Peyer's patch (tissue), 4 donors: ENCODE results near the gene ANKRD33. TPM values are rescaled to one million over a fixed set of nuclear protein-coding genes. Genes with fewer than 3 reads are reported as not detected.
A peak's percentile ranks its signal among the peaks of the same experiment; 100 is the strongest.

Experiments
- DNase-seq, 3 donors: peaks; one replicate each; pipeline ENCODE4 v3.0.0-alpha.2; 2017 to 2019
- H3K27ac ChIP-seq, 4 donors: fragments of 200-600 bp; sonication (generic); one replicate each; pipeline ENCODE4 v1.5.1; 2016 to 2019
- H3K27me3 ChIP-seq, 2 donors: fragments of 200-600 bp; sonication (generic); one replicate each; pipeline ENCODE4 v1.5.1; 2019
- H3K36me3 ChIP-seq, 3 donors: fragments of 200-600 bp; sonication (generic); one replicate each; pipeline ENCODE4 v1.5.1; 2016 to 2019
- H3K4me1 ChIP-seq, 4 donors: fragments of 200-600 bp; sonication (generic); one replicate each; pipeline ENCODE4 v1.5.1; 2016 to 2019
- H3K4me3 ChIP-seq, 4 donors: fragments of 200-600 bp; sonication (generic); 1 replicate in 3 of 4; 2 replicates in 1 of 4; pipeline ENCODE4 v1.5.1; 2016 to 2019; ENCODE audit warnings: mild to moderate bottlenecking in 1 of 4
- H3K9me3 ChIP-seq, 4 donors: fragments of 200-600 bp; sonication (generic); one replicate each; pipeline ENCODE4 v1.5.1; 2016 to 2019; ENCODE audit warnings: mild to moderate bottlenecking in 1 of 4
- CTCF ChIP-seq, 6 experiments: fragments of 450-650 bp in 4 of 6; fragments of 200-600 bp in 2 of 6; sonication (generic) in 1 of 6; IDR thresholded peaks; one replicate each; pipeline ENCODE4 v1.5.1; 2017 to 2019; ENCODE audit warnings: antibody characterized with exemption in 6 of 6, mild to moderate bottlenecking in 3 of 6, moderate library complexity in 1 of 6
- POLR2A ChIP-seq, 2 donors: fragments of 450-650 bp; IDR thresholded peaks; one replicate each; pipeline ENCODE4 v1.5.1; 2017; ENCODE audit warnings: antibody characterized with exemption in 2 of 2, mild to moderate bottlenecking in 2 of 2, moderate library complexity in 2 of 2
- total RNA-seq, 4 donors: library from RNA; depleted of rRNA; stranded (reverse); fragments of >200 nt; gene quantifications; one replicate each; pipeline ENCODE4 v1.1.0, GENCODE V29; 2016

Gene ANKRD33
- total RNA-seq, 4 donors from 2014 or later: not detected

- peaks cover 0 to 26% (median 9%) of the 10 kb centered on the region in 4 donors for H3K4me1 ChIP-seq
- no peaks in the 10 kb centered on the region for H3K36me3 ChIP-seq
- H3K27ac ChIP-seq: no peak overlapping the region
- peaks cover 0 to 13% of the 10 kb centered on the region in 2 donors for H3K27me3 ChIP-seq
- no peak for DNase-seq
- peak overlapping the region; percentile 8 to 30 (median 28) for H3K4me3 ChIP-seq
- H3K9me3 ChIP-seq: no peaks in the 10 kb centered on the region
- no peak for TF ChIP-seq CTCF (IDR thresholded peaks at IDR 0.05)
- TF ChIP-seq POLR2A (IDR thresholded peaks at IDR 0.05): no peak
Observed at GRCh38 chr12:51863933-51864832, 23.7 kb upstream of the ANKRD33 start.

GRCh38 chr12:51864833-51865670, 22.9 kb upstream of the ANKRD33 start:
- Histone ChIP-seq H3K27ac (no peak overlapping the region), H3K9me3 (no peaks in the 10 kb centered on the region), H3K4me1 (peaks cover 0 to 27% (median 10%) of the 10 kb centered on the region in 4 donors), H3K36me3 (no peaks in the 10 kb centered on the region), H3K4me3 (no peak overlapping the region), H3K27me3 (peaks cover 0 to 18% of the 10 kb centered on the region in 2 donors)
- TF ChIP-seq CTCF (IDR thresholded peaks at IDR 0.05) (no peak), POLR2A (IDR thresholded peaks at IDR 0.05) (no peak)
- DNase-seq: no peak

GRCh38 chr12:51865757-51866270, 22.1 kb upstream of the ANKRD33 start:
- DNase-seq: no peak
- TF ChIP-seq POLR2A (IDR thresholded peaks at IDR 0.05) (no peak), CTCF (IDR thresholded peaks at IDR 0.05) (no peak)
- H3K9me3 ChIP-seq: no peaks in the 10 kb centered on the region
- H3K36me3 ChIP-seq: no peaks in the 10 kb centered on the region
- peaks cover 0 to 27% (median 10%) of the 10 kb centered on the region in 4 donors for H3K4me1 ChIP-seq
- H3K27me3 ChIP-seq: peaks cover 0 to 18% of the 10 kb centered on the region in 2 donors
- H3K4me3 ChIP-seq: no peak overlapping the region
- H3K27ac ChIP-seq: no peak overlapping the region

GRCh38 chr12:51866324-51866723, 21.6 kb upstream of the ANKRD33 start:
- Histone ChIP-seq H3K9me3 (no peaks in the 10 kb centered on the region), H3K27ac (no peak overlapping the region), H3K36me3 (no peaks in the 10 kb centered on the region), H3K4me3 (no peak overlapping the region), H3K27me3 (peaks cover 0 to 18% of the 10 kb centered on the region in 2 donors), H3K4me1 (peaks cover 0 to 27% (median 10%) of the 10 kb centered on the region in 4 donors)
- no peak for DNase-seq
- TF ChIP-seq POLR2A (IDR thresholded peaks at IDR 0.05): no peak
- TF ChIP-seq CTCF (IDR thresholded peaks at IDR 0.05): no peak

DNA sequence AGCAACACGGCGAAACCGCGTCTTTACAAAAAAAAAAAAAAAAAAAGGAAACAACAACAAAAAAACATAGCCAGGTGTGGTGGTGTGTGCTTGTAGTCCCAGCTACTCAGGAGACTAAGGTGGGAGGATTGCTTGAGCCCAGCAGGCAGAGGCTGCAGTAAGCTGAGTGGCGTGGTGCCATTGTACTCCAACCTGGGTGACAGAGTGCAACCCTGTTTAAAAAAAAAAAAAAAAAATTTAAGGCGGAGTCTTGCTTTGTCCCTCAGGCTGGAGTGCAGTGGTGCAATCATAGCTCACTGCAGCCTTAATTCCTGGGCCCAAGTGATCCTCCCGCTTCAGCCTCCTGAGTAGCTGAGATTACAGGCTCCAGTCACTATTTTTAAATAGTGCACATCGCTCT, 21.1 kb upstream of the ANKRD33 start:
- DNase-seq: no peak
- peaks cover 0 to 18% of the 10 kb centered on the region in 2 donors for H3K27me3 ChIP-seq

More for the DNA sequence above, 21.1 kb upstream of the ANKRD33 start:
- Histone ChIP-seq H3K9me3 (no peaks in the 10 kb centered on the region), H3K27ac (no peak overlapping the region), H3K4me3 (no peak overlapping the region), H3K4me1 (peaks cover 0 to 27% (median 10%) of the 10 kb centered on the region in 4 donors), H3K36me3 (no peaks in the 10 kb centered on the region)
- TF ChIP-seq POLR2A (IDR thresholded peaks at IDR 0.05): no peak
- TF ChIP-seq CTCF (IDR thresholded peaks at IDR 0.05): no peak
